AG04450 (cell line): ENCODE data around the gene HNRNPM. TPM values are rescaled to one million over a fixed set of nuclear protein-coding genes. Genes with fewer than 3 reads are reported as not detected.

Experiments used
- CTCF ChIA-PET: fragments of 300-600, 350-600 bp; formaldehyde crosslinking; extraction: SDS; loops from one replicate; lab custom pipeline; 2022; ENCODE audit warnings: antibody characterized with exemption, inconsistent platforms; lab: Charles Lee
- POLR2A ChIA-PET: fragments of 350-600 bp; formaldehyde crosslinking; extraction: SDS; loops from one replicate; lab custom pipeline; 2021; ENCODE audit warnings: antibody characterized with exemption, inconsistent platforms; lab: Yijun Ruan, JAX
- DNase-seq: peaks from one replicate; pipeline ENCODE4 v3.0.0-alpha.2; 2011; ENCODE audit warnings: low read depth, low spot score
- H3K27ac ChIP-seq: one replicate; pipeline ENCODE4 v1.5.1; 2012; ENCODE audit warnings: low read depth, low read length, control low read depth
- H3K27me3 ChIP-seq: one replicate; pipeline ENCODE4 v1.6.0; 2012; ENCODE audit warnings: low read length; ENCODE audit not compliant: control insufficient read depth, insufficient read depth
- H3K4me3 ChIP-seq: 2 replicates; pipeline ENCODE4 v1.5.1; 2011; ENCODE audit warnings: mild to moderate bottlenecking, low read depth, low read length, control low read depth
- H3K9me3 ChIP-seq: 2 replicates; pipeline ENCODE4 v1.5.1; 2012; ENCODE audit warnings: low read length; ENCODE audit not compliant: control insufficient read depth, insufficient read depth
- polyA plus RNA-seq: library from polyadenylated mRNA; depleted of rRNA; stranded (reverse); fragments of >200 nt; gene quantifications from 2 replicates; pipeline ENCODE4 v1.2.3, GENCODE V29; 2011
- TF ChIP-seq, protein P1 (sequence below): IDR thresholded peaks from 2 replicates; pipeline ENCODE4 v1.5.1; 2011; ENCODE audit warnings: low read depth, low read length, control low read depth, inconsistent platforms

The HNRNPM gene
- polyA plus RNA-seq, 1 experiment: 122 TPM

DNA sequence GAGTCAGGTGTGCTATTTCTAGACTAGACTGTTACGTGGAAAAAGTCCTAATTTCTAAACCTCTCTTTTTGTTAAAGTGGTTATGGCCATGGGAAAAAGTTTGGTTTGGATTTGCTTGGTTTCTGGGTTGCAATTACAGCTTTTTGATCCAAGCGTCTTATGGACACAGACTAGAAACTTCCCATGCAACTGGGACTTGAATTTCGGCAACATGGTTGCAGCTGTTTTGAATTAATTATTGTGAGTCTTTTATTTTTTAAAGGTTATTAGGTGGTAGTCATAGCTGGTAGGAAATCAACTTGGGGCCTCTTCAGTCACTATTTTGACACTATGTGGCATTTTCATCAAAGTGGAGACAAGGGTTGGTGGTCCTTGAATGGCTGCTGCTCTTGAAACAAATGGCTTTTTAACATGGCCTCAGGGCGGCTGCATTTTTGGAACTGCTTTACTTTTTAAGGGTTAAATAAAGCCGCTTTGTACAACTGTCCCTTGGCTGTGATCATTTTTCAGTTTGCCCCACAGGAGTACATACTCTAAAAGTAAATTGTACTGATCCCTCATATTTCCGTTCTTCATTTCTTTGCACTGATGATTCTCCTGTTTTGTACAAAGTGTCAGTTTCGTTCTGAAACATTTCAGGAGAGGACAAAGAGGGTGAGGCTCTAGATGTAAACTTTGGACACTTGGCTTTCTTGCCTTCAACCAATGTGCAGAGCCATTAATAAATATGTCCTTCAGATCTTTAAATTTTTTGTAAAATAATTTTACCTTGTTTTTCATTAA is 15.9 kb downstream of the HNRNPM start:
- no peaks in the 10 kb centered on the region for H3K27me3 ChIP-seq
- TF ChIP-seq, protein P1, sequence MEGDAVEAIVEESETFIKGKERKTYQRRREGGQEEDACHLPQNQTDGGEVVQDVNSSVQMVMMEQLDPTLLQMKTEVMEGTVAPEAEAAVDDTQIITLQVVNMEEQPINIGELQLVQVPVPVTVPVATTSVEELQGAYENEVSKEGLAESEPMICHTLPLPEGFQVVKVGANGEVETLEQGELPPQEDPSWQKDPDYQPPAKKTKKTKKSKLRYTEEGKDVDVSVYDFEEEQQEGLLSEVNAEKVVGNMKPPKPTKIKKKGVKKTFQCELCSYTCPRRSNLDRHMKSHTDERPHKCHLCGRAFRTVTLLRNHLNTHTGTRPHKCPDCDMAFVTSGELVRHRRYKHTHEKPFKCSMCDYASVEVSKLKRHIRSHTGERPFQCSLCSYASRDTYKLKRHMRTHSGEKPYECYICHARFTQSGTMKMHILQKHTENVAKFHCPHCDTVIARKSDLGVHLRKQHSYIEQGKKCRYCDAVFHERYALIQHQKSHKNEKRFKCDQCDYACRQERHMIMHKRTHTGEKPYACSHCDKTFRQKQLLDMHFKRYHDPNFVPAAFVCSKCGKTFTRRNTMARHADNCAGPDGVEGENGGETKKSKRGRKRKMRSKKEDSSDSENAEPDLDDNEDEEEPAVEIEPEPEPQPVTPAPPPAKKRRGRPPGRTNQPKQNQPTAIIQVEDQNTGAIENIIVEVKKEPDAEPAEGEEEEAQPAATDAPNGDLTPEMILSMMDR: no peak
- DNase-seq: no peak
- ChIA-PET POLR2A (interaction anchor here (1.9 kb wide), 1 partner anchor 37 kb away, joined by 7 read pairs; no protein-coding TSS in a partner anchor), CTCF (interaction anchor here (0.9 to 1.0 kb wide), 2 partner anchors 47 to 120 kb away, joined by 3 to 5 read pairs; partner anchors contain the start of gene MARCHF2)
- no peak overlapping the region for H3K27ac ChIP-seq
- H3K9me3 ChIP-seq: no peaks in the 10 kb centered on the region
- no peak overlapping the region for H3K4me3 ChIP-seq

DNA sequence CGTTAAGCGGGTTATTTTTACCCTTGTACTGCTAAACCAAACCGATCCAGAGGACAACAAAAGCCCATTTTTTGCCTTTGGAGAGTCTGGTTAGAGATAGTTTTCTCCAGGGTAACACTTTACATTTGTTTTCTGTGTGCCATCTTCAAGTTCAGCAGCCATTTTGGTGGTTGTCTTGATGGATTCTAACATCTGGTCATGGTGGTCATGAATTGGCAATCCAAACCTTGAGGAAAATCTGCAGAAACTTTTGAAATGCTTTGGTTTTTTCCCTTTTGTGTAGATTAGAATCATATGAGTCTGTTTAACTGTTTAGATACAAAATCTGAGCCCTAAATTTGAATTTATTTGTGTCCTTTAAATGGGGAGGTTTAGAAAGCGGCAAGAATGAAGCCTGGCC is 16.6 kb downstream of the HNRNPM start:
- H3K4me3 ChIP-seq: no peak overlapping the region
- DNase-seq: no peak
- no peaks in the 10 kb centered on the region for H3K9me3 ChIP-seq
- ChIA-PET POLR2A (no interaction called here), CTCF (interaction anchor here (1.2 kb wide), 1 partner anchor 119 kb away, joined by 9 read pairs; no protein-coding TSS in a partner anchor)
- H3K27ac ChIP-seq: no peak overlapping the region
- TF ChIP-seq, protein P1: no peak
- no peaks in the 10 kb centered on the region for H3K27me3 ChIP-seq

GRCh38 chr19:8461891-8462290 is 17.1 kb downstream of the HNRNPM start:
- Histone ChIP-seq H3K27me3 (no peaks in the 10 kb centered on the region), H3K27ac (no peak overlapping the region), H3K4me3 (no peak overlapping the region), H3K9me3 (no peaks in the 10 kb centered on the region)
- no peak for DNase-seq
- ChIA-PET CTCF (interaction anchor here (1.0 to 1.8 kb wide), 3 partner anchors 44 to 119 kb away, joined by 3 to 9 read pairs (median 5); no protein-coding TSS in a partner anchor), POLR2A (no interaction called here)
- TF ChIP-seq, protein P1: no peak

GRCh38 chr19:8462571-8462970 is 17.8 kb downstream of the HNRNPM start:
- Histone ChIP-seq H3K27ac (no peak overlapping the region), H3K4me3 (no peak overlapping the region), H3K27me3 (no peaks in the 10 kb centered on the region), H3K9me3 (no peaks in the 10 kb centered on the region)
- TF ChIP-seq, protein P1: no peak
- ChIA-PET POLR2A (no interaction called here), CTCF (interaction anchor here (1.0 to 1.8 kb wide), 2 partner anchors 43 to 108 kb away, joined by 3 to 5 read pairs; no protein-coding TSS in a partner anchor)
- no peak for DNase-seq

GRCh38 chr19:8463365-8463764 is 18.6 kb downstream of the HNRNPM start:
- Histone ChIP-seq H3K4me3 (no peak overlapping the region), H3K9me3 (no peaks in the 10 kb centered on the region), H3K27ac (no peak overlapping the region), H3K27me3 (no peaks in the 10 kb centered on the region)
- POLR2A ChIA-PET: interaction anchor here (0.6 kb wide), 1 partner anchor 35 kb away, joined by 4 read pairs; no protein-coding TSS in a partner anchor
- TF ChIP-seq, protein P1: no peak
- CTCF ChIA-PET: interaction anchor here (0.6 to 1.8 kb wide), 2 partner anchors 40 to 42 kb away, joined by 5 read pairs; no protein-coding TSS in a partner anchor
- no peak for DNase-seq
